DMS153 treated with DMSO at 0.1 percent for 48 hours (cell line): ENCODE data around the gene BBIP1.
"Not testable (repeated sequence)": the region's sequence is repeated elsewhere in the genome, so short reads cannot be mapped to it uniquely, and the experiment has no call there.

Source experiments
- DNase-seq: peaks from one replicate; lab custom pipeline; 2025; ENCODE audit not compliant: unreplicated experiment; lab: John Stamatoyannopoulos, UW

The BBIP1 gene

GRCh38 chr10:110885932-110886674 is 32.9 kb downstream of the BBIP1 start:
- no peak for DNase-seq

GRCh38 chr10:110883924-110884323 is 35.1 kb downstream of the BBIP1 start:
- DNase-seq, result no peak

GRCh38 chr10:110881905-110882304 is 37.1 kb downstream of the BBIP1 start:
- no peak for DNase-seq

GRCh38 chr10:110881247-110881646 is 37.7 kb downstream of the BBIP1 start:
- DNase-seq, result no peak

- DNase-seq, result no peak
These were observed 39.0 kb downstream of the BBIP1 start for GRCh38 chr10:110880012-110880411.

- DNase-seq, result no peak
These were observed 42.2 kb downstream of the BBIP1 start for GRCh38 chr10:110876788-110877187.

GRCh38 chr10:110876000-110876399 is 43.0 kb downstream of the BBIP1 start:
- DNase-seq, result no peak

GRCh38 chr10:110873951-110874350 is 45.0 kb downstream of the BBIP1 start:
- DNase-seq, result no peak

- DNase-seq, result no peak
These were observed 45.7 kb downstream of the BBIP1 start for GRCh38 chr10:110872984-110873923.

- DNase-seq, result no peak
These were observed 46.6 kb downstream of the BBIP1 start for GRCh38 chr10:110872145-110872983.

GRCh38 chr10:110871298-110872084 is 47.5 kb downstream of the BBIP1 start, which contains the start of gene PDCD4:
PDCD4 (plus strand) TSS chr10:110871928; CDS start chr10:110876028, 4,100 bp downstream.
- DNase-seq, result peak; percentile 96

- DNase-seq, result no peak
These were observed 48.1 kb downstream of the BBIP1 start for GRCh38 chr10:110870823-110871297.

GRCh38 chr10:110868981-110869380 is 50.0 kb downstream of the BBIP1 start:
- DNase-seq, result no peak

GRCh38 chr10:110867807-110868465 is 51.0 kb downstream of the BBIP1 start:
- no peak for DNase-seq

- not testable (repeated sequence) for DNase-seq
These were observed 51.8 kb downstream of the BBIP1 start for GRCh38 chr10:110867011-110867806.

GRCh38 chr10:110865809-110866482 is 53.0 kb downstream of the BBIP1 start:
- no peak for DNase-seq

GRCh38 chr10:110865186-110865808 is 53.7 kb downstream of the BBIP1 start:
- no peak for DNase-seq

GRCh38 chr10:110864662-110865140 is 54.3 kb downstream of the BBIP1 start:
- peak; percentile 76 for DNase-seq
